GM12874 (cell line): Measurements from ENCODE around the gene C9orf78.

Experiments
- CTCF ChIP-seq: IDR thresholded peaks from 2 replicates; pipeline ENCODE4 v1.5.1; 2011; ENCODE audit warnings: low read depth, mild to moderate bottlenecking, control low read depth, low read length, moderate library complexity; ENCODE audit not compliant: insufficient read depth

The C9orf78 gene

GRCh38 chr9:129869585-129870501 is 34.8 kb upstream of the C9orf78 start:
- TF ChIP-seq CTCF, result no peak

- no peak for TF ChIP-seq CTCF
Observed at GRCh38 chr9:129868872-129869486, 33.9 kb upstream of the C9orf78 start.

GRCh38 chr9:129868023-129868871 is 33.2 kb upstream of the C9orf78 start:
- TF ChIP-seq CTCF, result no peak

GRCh38 chr9:129867136-129868022 is 32.3 kb upstream of the C9orf78 start:
- 0 out of 2 replicates have a peak, but pooled peaks have one; percentile 9 for TF ChIP-seq CTCF

- no peak for TF ChIP-seq CTCF
Observed at GRCh38 chr9:129866394-129867135, 31.5 kb upstream of the C9orf78 start.

GRCh38 chr9:129865668-129866320 is 30.7 kb upstream of the C9orf78 start:
- no peak for TF ChIP-seq CTCF
